Osteoblast (primary cell): ENCODE measurements around the gene AQP2. TPM values are rescaled to one million over a fixed set of nuclear protein-coding genes. Genes with fewer than 3 reads are reported as not detected.
A peak's percentile ranks its signal among the peaks of the same experiment; 100 is the strongest.
"Not testable (repeated sequence)": the region's sequence is repeated elsewhere in the genome, so short reads cannot be mapped to it uniquely, and the experiment has no call there.

Experiments
- DNase-seq: peaks from one replicate; pipeline ENCODE4 v3.0.0; 2011; ENCODE audit warnings: low spot score, mixed read lengths; ENCODE audit not compliant: insufficient read length; ENCODE audit errors: missing footprints
- H2AFZ ChIP-seq: 2 replicates; pipeline ENCODE4 v1.6.0; 2011; ENCODE audit warnings: mild to moderate bottlenecking, low read length
- H3K27ac ChIP-seq: 2 replicates; pipeline ENCODE4 v1.5.1; 2011; ENCODE audit warnings: mild to moderate bottlenecking, low read depth, low read length, moderate library complexity
- H3K27me3 ChIP-seq: 2 replicates; pipeline ENCODE4 v1.6.0; 2012; ENCODE audit warnings: mild to moderate bottlenecking, control low read depth, inconsistent platforms, low read length, moderate library complexity; ENCODE audit not compliant: insufficient read depth
- H3K36me3 ChIP-seq: 2 replicates; pipeline ENCODE4 v1.5.1; 2011; ENCODE audit warnings: mild to moderate bottlenecking, low read length, control low read depth, moderate library complexity; ENCODE audit not compliant: insufficient read depth
- H3K4me1 ChIP-seq: 2 replicates; pipeline ENCODE4 v1.5.1; 2011; ENCODE audit warnings: mild to moderate bottlenecking, low read length, control low read depth, moderate library complexity; ENCODE audit not compliant: insufficient read depth
- H3K4me2 ChIP-seq: 2 replicates; pipeline ENCODE4 v1.6.0; 2011; ENCODE audit warnings: mild to moderate bottlenecking, low read length; ENCODE audit not compliant: insufficient read depth
- H3K4me3 ChIP-seq: fragments of 200-600 bp; sonication (generic); 3 replicates; pipeline ENCODE4 v1.5.1; 2012; ENCODE audit warnings: mild to moderate bottlenecking, low read length, inconsistent platforms; ENCODE audit not compliant: insufficient read depth
- H3K79me2 ChIP-seq: 2 replicates; pipeline ENCODE4 v1.6.0; 2012; ENCODE audit warnings: mild to moderate bottlenecking, low read length, control low read depth, inconsistent platforms; ENCODE audit not compliant: insufficient read depth
- H3K9me3 ChIP-seq: 2 replicates; pipeline ENCODE4 v1.5.1; 2011; ENCODE audit warnings: low read depth, low read length, control low read depth
- H4K20me1 ChIP-seq: 2 replicates; pipeline ENCODE4 v1.6.0; 2012; ENCODE audit warnings: mild to moderate bottlenecking, low read length, control low read depth; ENCODE audit not compliant: insufficient read depth
- total RNA-seq: library from RNA; depleted of rRNA; stranded (reverse); fragments of >200 nt; gene quantifications from 2 replicates; pipeline ENCODE4 v1.2.3, GENCODE V29; 2012
- TF ChIP-seq, protein P1 (sequence below): IDR thresholded peaks from 2 replicates; pipeline ENCODE4 v1.5.1; 2011; ENCODE audit warnings: mild to moderate bottlenecking, low read depth, low read length, moderate library complexity; ENCODE audit errors: extremely low read depth

Gene AQP2
- total RNA-seq, 1 donor, result not detected

DNA sequence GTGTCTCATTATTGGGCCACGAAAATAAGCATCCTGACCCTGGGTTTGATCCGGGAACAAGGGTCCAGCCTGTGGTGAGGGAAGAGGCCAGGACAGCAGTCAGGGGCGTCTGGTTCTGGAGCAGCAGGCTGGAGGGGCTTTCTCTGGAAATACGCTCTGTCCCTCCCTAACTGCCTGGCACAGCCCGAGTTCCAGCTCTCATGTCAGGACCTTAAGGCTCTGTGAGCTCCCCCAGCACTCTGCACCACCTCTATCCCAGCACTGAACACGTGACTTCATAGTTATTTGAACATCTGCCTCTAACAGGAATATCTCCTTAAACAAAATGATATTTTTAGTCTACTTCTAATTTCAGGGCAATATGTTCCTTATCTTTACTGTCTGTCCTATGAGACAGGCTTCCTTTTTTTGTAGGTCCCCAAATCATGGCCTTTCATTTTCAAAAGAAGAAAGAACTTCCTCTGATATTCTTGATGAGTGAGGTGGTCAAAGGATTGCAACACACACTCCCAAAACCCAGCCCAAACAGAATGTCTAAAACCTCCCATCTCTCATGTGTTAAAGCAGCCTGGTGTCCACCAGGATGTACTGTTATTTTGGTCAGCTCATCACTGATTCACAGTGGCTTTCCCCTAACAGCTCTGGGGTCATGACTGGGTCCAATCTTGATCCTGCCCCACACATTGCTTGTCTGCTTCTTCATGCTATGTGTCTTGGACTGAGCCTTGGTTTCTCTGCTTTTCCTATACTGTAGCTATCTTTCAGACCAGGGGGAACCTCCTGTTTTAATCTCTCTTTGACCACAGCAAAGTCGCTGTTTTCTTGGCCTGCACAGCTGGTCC, 31.9 kb downstream of the AQP2 start:
- Histone ChIP-seq H3K9me3 (no peaks in the 10 kb centered on the region), H2AFZ (no peak overlapping the region), H3K36me3 (no peaks in the 10 kb centered on the region), H3K79me2 (no peaks in the 10 kb centered on the region), H3K27ac (no peak overlapping the region), H3K4me3 (no peak overlapping the region), H3K4me2 (peak overlapping the region; percentile 1), H4K20me1 (no peaks in the 10 kb centered on the region), H3K27me3 (no peaks in the 10 kb centered on the region), H3K4me1 (peaks cover 21% of the 10 kb centered on the region)
- TF ChIP-seq, protein P1, sequence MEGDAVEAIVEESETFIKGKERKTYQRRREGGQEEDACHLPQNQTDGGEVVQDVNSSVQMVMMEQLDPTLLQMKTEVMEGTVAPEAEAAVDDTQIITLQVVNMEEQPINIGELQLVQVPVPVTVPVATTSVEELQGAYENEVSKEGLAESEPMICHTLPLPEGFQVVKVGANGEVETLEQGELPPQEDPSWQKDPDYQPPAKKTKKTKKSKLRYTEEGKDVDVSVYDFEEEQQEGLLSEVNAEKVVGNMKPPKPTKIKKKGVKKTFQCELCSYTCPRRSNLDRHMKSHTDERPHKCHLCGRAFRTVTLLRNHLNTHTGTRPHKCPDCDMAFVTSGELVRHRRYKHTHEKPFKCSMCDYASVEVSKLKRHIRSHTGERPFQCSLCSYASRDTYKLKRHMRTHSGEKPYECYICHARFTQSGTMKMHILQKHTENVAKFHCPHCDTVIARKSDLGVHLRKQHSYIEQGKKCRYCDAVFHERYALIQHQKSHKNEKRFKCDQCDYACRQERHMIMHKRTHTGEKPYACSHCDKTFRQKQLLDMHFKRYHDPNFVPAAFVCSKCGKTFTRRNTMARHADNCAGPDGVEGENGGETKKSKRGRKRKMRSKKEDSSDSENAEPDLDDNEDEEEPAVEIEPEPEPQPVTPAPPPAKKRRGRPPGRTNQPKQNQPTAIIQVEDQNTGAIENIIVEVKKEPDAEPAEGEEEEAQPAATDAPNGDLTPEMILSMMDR, result no peak
- peak; percentile 76 for DNase-seq

DNA sequence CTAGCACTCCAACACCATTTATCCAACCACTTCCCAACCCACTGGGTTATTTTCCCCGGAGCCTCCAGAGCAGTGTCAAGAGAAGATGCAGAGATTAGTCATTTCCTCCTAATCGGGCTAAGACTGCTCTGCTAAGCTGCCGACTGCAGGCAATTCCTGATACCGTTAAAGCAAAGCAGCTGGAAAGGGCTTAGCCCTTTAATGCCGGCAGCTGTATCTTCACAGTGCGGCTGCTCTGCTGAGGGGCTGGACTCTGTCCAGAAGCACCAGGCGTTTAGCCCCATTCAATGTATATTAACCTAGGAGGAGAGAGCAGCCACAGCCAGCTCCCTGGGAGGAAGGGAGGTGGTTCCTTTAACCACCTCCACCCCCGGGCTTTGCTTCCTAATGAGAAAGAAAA, 33.4 kb downstream of the AQP2 start:
- peak; percentile 91 for DNase-seq
- no peaks in the 10 kb centered on the region for H3K9me3 ChIP-seq
- no peaks in the 10 kb centered on the region for H3K79me2 ChIP-seq
- peak overlapping the region; percentile 36 for H3K4me3 ChIP-seq
- H3K27ac ChIP-seq, result peak overlapping the region; percentile 64
- TF ChIP-seq, protein P1, result peak; percentile 17
- H3K4me1 ChIP-seq, result peaks cover 21% of the 10 kb centered on the region
- H2AFZ ChIP-seq, result peak overlapping the region; percentile 78
- no peaks in the 10 kb centered on the region for H4K20me1 ChIP-seq
- H3K4me2 ChIP-seq, result peak overlapping the region; percentile 63
- no peaks in the 10 kb centered on the region for H3K27me3 ChIP-seq
- peaks cover 13% of the 10 kb centered on the region for H3K36me3 ChIP-seq

GRCh38 chr12:49984476-49985359, 34.2 kb downstream of the AQP2 start:
- H3K36me3 ChIP-seq, result peaks cover 17% of the 10 kb centered on the region
- H4K20me1 ChIP-seq, result no peaks in the 10 kb centered on the region
- no peak overlapping the region for H3K4me3 ChIP-seq
- no peaks in the 10 kb centered on the region for H3K27me3 ChIP-seq
- DNase-seq, result no peak
- no peak overlapping the region for H3K27ac ChIP-seq
- H3K4me2 ChIP-seq, result no peak overlapping the region
- H2AFZ ChIP-seq, result peak overlapping the region; percentile 78
- TF ChIP-seq, protein P1, result no peak
- H3K79me2 ChIP-seq, result no peaks in the 10 kb centered on the region
- H3K9me3 ChIP-seq, result no peaks in the 10 kb centered on the region
- H3K4me1 ChIP-seq, result peaks cover 21% of the 10 kb centered on the region

DNA sequence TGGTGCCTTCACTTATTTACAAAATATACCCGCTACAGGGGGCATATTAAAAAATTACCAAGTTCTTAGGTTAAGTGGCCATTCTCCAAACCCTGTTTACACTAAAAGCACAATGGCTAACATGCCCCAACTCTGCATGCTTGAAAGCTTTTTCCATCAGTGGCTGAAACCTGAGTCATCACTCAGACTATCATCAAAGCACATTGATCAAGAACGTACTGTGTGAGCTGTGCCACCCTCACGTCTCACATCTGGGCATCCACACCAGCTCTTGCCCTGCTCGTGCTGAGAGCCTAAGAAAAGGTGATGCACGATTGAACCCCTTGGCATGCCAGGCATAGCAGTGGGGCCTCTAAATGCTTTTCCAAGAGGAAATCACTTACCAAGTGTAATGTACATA, 35.4 kb downstream of the AQP2 start:
- no peaks in the 10 kb centered on the region for H3K79me2 ChIP-seq
- H3K36me3 ChIP-seq, result peaks cover 22% of the 10 kb centered on the region
- H3K4me3 ChIP-seq, result no peak overlapping the region
- no peak overlapping the region for H3K4me2 ChIP-seq
- H3K27me3 ChIP-seq, result no peaks in the 10 kb centered on the region
- no peak overlapping the region for H2AFZ ChIP-seq
- DNase-seq, result peak; percentile 37
- no peaks in the 10 kb centered on the region for H4K20me1 ChIP-seq
- no peaks in the 10 kb centered on the region for H3K9me3 ChIP-seq
- H3K27ac ChIP-seq, result no peak overlapping the region
- TF ChIP-seq, protein P1, result no peak
- H3K4me1 ChIP-seq, result peaks cover 25% of the 10 kb centered on the region

DNA sequence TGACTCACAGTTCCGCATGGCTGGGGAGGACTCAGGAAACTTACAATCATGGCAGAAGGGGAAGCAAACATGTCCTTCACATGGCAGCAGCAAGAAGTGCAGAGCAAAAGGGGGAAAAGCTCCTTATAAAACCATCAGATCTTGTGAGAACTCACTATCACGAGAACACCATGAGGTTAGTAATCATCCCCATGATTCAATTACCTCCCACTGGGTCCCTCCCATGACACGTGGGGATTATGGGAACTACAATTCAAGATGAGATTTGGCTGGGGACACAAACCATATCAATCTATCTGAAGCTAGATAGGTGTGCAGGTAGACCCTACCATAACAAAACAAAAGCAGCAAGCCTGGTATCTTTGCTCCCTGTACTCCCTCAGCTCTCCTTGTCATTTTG, 35.9 kb downstream of the AQP2 start:
- H2AFZ ChIP-seq, H3K9me3 ChIP-seq, H3K27ac ChIP-seq, H3K4me2 ChIP-seq, DNase-seq, H3K4me3 ChIP-seq, H4K20me1 ChIP-seq, H3K79me2 ChIP-seq, H3K27me3 ChIP-seq: not testable (repeated sequence)
- Histone ChIP-seq H3K4me1 (peaks cover 25% of the 10 kb centered on the region), H3K36me3 (peaks cover 22% of the 10 kb centered on the region)
